Nephron progenitor cell (in vitro differentiated cells): ENCODE data around the gene UMAD1.
"Not testable (repeated sequence)": the region's sequence is repeated elsewhere in the genome, so short reads cannot be mapped to it uniquely, and the experiment has no call there.

ENCODE experiments used
- DNase-seq: peaks from one replicate; pipeline ENCODE4 v3.0.0; 2021
- H3K27ac Mint-ChIP-seq: 2 replicates; pipeline ENCODE4 v1.8.0; 2021; ENCODE audit warnings: mild to moderate bottlenecking, moderate library complexity, mixed read lengths
- H3K27me3 Mint-ChIP-seq: 2 replicates; pipeline ENCODE4 v1.8.0; 2021; ENCODE audit warnings: mild to moderate bottlenecking, low read depth, mixed read lengths; ENCODE audit not compliant: poor library complexity
- H3K36me3 Mint-ChIP-seq: 2 replicates; pipeline ENCODE4 v1.8.0; 2021; ENCODE audit warnings: low read depth, mixed read lengths
- H3K4me1 Mint-ChIP-seq: 2 replicates; pipeline ENCODE4 v1.8.0; 2021; ENCODE audit warnings: mixed read lengths
- H3K4me3 Mint-ChIP-seq: 2 replicates; pipeline ENCODE4 v1.8.0; 2021; ENCODE audit warnings: mild to moderate bottlenecking, moderate library complexity, mixed read lengths
- H3K9me3 Mint-ChIP-seq: 2 replicates; pipeline ENCODE4 v1.8.0; 2021; ENCODE audit warnings: mild to moderate bottlenecking, moderate library complexity, mixed read lengths
- TF ChIP-seq, protein P1 (sequence below): fragments of 200-600 bp; sonication (generic); IDR thresholded peaks from 2 replicates; pipeline ENCODE4 v1.5.0; 2021; ENCODE audit warnings: antibody characterized with exemption

Gene UMAD1

DNA sequence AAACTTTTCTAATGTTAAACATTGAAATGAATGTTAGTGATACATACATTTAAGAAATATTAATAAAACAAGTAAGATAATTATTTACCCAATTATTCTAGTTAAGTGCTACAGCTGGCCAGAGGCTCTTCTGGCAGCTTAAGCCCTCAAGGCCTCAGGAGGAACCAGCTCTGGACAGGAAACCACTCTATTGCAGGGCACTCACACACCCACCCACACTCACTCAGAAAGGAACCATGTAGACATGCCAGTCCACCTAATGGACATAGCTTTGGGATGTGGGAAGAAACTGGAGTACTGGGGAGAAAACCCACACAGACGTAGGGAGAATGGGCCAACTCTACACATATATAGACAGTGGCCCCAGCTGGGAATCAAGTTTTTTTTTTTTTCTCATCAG, 28.2 kb downstream of the UMAD1 start:
- Mint-ChIP-seq H3K9me3 (no peaks in the 10 kb centered on the region), H3K4me1 (peaks cover 7% of the 10 kb centered on the region), H3K27ac (no peak overlapping the region), H3K27me3 (no peaks in the 10 kb centered on the region), H3K4me3 (no peak overlapping the region), H3K36me3 (no peaks in the 10 kb centered on the region)
- DNase-seq = no peak
- TF ChIP-seq, protein P1, sequence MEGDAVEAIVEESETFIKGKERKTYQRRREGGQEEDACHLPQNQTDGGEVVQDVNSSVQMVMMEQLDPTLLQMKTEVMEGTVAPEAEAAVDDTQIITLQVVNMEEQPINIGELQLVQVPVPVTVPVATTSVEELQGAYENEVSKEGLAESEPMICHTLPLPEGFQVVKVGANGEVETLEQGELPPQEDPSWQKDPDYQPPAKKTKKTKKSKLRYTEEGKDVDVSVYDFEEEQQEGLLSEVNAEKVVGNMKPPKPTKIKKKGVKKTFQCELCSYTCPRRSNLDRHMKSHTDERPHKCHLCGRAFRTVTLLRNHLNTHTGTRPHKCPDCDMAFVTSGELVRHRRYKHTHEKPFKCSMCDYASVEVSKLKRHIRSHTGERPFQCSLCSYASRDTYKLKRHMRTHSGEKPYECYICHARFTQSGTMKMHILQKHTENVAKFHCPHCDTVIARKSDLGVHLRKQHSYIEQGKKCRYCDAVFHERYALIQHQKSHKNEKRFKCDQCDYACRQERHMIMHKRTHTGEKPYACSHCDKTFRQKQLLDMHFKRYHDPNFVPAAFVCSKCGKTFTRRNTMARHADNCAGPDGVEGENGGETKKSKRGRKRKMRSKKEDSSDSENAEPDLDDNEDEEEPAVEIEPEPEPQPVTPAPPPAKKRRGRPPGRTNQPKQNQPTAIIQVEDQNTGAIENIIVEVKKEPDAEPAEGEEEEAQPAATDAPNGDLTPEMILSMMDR = no peak

DNA sequence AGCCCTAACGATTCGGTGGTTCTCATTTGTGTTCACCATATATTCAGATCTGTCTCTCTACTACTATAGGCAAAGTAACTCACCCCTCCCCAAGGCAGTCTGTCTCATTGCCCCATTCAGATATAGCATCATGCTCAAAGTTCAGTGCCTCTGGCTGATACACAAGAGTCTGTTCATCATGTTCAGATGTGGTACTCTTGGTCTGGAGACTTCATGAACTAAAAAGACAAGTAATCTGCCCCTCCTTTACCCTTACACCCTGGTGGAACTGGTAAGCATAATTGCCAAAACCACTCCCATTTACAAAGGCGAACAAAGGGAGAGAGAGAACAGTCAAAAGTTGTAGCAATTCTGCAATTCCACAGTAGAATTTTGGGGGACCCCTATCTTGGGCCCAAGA, 29.9 kb downstream of the UMAD1 start:
- H3K27ac Mint-ChIP-seq = no peak overlapping the region
- no peaks in the 10 kb centered on the region for H3K27me3 Mint-ChIP-seq
- H3K36me3 Mint-ChIP-seq = no peaks in the 10 kb centered on the region
- H3K9me3 Mint-ChIP-seq = no peaks in the 10 kb centered on the region
- no peak overlapping the region for H3K4me3 Mint-ChIP-seq
- TF ChIP-seq, protein P1 = no peak
- DNase-seq = no peak
- H3K4me1 Mint-ChIP-seq = no peaks in the 10 kb centered on the region

GRCh38 chr7:7671361-7671760, 30.8 kb downstream of the UMAD1 start:
- no peak overlapping the region for H3K27ac Mint-ChIP-seq
- no peaks in the 10 kb centered on the region for H3K27me3 Mint-ChIP-seq
- peaks cover 5% of the 10 kb centered on the region for H3K36me3 Mint-ChIP-seq
- TF ChIP-seq, protein P1 = no peak
- H3K9me3 Mint-ChIP-seq = no peaks in the 10 kb centered on the region
- no peak for DNase-seq
- no peaks in the 10 kb centered on the region for H3K4me1 Mint-ChIP-seq
- no peak overlapping the region for H3K4me3 Mint-ChIP-seq

DNA sequence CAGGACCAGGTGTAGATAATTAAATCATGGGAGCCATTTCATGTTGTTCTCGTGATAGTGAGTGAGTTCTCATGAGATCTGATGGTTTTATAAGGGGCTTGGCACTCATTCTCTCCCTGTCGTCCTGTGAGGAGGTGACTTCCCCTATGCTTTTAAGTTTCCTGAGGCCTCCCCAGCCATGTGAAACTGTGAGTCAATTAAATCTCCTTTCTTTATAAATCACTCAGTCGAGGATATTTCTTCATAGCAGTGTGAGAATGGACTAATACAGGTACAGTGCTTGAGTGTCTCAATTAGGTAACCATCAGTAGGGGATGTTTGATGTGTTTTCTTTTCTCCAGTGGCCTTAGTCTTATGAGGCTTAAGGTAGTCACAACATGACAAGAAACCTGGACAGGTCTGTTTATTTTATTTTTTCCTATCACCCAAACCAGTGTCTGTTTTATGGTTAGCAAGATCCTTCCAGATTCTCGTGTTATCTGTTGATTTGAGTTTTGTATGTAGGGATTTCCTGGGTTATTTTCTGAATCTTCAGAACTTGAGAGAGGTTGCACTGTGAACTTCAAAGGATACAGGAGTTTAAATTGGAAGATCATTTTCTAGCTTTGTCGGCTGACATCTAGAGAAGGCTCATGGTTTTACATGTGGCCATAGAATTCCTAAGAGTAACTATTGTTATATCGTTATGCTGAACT, 32.1 kb downstream of the UMAD1 start:
- Mint-ChIP-seq H3K4me3 (no peak overlapping the region), H3K36me3 (peaks cover 10% of the 10 kb centered on the region), H3K9me3 (peaks cover under 1% of the 10 kb centered on the region), H3K27me3 (no peaks in the 10 kb centered on the region), H3K27ac (peak overlapping the region; percentile 88), H3K4me1 (no peaks in the 10 kb centered on the region)
- no peak for DNase-seq
- TF ChIP-seq, protein P1 = no peak

DNA sequence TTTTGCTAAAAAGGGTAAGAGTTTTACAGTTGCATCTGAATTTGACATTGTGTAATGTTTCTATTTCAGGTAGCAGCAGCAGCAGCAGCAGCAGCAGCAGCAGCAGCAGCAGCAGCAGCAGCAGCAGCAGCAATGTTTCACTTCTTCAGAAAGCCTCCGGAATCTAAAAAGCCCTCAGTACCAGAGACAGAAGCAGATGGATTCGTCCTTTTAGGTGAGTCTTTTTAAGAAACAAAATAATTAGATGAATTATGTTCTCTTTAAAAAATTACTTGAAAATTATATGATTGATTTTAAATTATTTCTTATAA, 32.6 kb downstream of the UMAD1 start:
- H3K4me1 Mint-ChIP-seq = no peaks in the 10 kb centered on the region
- no peaks in the 10 kb centered on the region for H3K27me3 Mint-ChIP-seq
- peaks cover 5% of the 10 kb centered on the region for H3K9me3 Mint-ChIP-seq
- peaks cover 15% of the 10 kb centered on the region for H3K36me3 Mint-ChIP-seq
- TF ChIP-seq, protein P1 = no peak
- no peak overlapping the region for H3K4me3 Mint-ChIP-seq
- DNase-seq = no peak
- H3K27ac Mint-ChIP-seq = peak overlapping the region; percentile 88

DNA sequence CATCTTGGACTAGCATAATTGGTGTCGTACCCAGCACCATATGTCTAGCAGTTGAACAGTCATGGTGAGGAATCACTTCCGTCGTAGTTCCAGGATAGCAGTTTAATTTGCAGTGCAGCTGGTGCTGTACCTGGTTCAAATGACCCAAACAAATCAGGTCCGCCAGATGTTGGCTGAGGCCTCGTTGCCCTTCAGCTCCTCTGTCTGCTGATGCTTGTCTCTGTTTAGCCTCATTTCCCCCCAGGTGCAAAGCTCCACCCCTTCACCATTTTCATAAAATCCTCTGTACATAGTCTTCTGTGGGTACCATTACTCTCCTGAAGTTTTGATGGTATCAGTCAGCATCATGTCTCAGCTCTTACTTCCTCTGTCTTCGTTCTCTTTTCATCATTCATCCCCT, 35.1 kb downstream of the UMAD1 start:
- DNase-seq = no peak
- no peak overlapping the region for H3K4me3 Mint-ChIP-seq
- TF ChIP-seq, protein P1 = no peak
- H3K27me3 Mint-ChIP-seq = no peaks in the 10 kb centered on the region
- H3K27ac Mint-ChIP-seq = peak overlapping the region; percentile 10
- H3K36me3 Mint-ChIP-seq = peaks cover 15% of the 10 kb centered on the region
- no peaks in the 10 kb centered on the region for H3K4me1 Mint-ChIP-seq
- H3K9me3 Mint-ChIP-seq = peaks cover 5% of the 10 kb centered on the region

DNA sequence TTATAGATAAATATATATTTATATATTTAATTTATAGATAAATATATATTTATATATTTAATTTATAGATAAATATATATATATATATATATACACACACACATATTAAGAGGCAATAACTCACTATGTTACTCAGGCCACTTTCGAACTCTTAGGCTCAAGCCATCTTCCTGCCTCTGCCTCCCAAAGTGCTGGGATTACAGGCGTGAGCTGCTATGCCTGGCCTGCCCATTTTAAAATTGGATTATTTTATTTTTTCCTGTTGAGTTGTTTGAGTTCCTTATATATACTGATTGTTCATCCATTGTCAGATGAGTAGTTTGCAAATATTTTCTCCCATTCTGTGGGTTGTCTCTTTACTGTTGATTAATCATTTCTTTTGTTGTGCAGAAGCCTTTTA, 39.1 kb downstream of the UMAD1 start:
- not testable (repeated sequence) for H3K27ac Mint-ChIP-seq, H3K9me3 Mint-ChIP-seq, H3K4me1 Mint-ChIP-seq, H3K4me3 Mint-ChIP-seq, DNase-seq, H3K27me3 Mint-ChIP-seq
- H3K36me3 Mint-ChIP-seq = peaks cover 15% of the 10 kb centered on the region
